Measurements from ENCODE around the gene SDF2.
A peak's percentile ranks its signal among the peaks of the same experiment; 100 is the strongest.

Gene SDF2, protein sequence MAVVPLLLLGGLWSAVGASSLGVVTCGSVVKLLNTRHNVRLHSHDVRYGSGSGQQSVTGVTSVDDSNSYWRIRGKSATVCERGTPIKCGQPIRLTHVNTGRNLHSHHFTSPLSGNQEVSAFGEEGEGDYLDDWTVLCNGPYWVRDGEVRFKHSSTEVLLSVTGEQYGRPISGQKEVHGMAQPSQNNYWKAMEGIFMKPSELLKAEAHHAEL

GRCh38 chr17:28661635-28662526 lies at the start of gene SDF2, which contains the start of gene SUPT6H:
SDF2 (minus strand) TSS chr17:28661906; CDS start chr17:28661876, 30 bp downstream.
SUPT6H (plus strand) TSS chr17:28662205; CDS start chr17:28673402, 11,197 bp downstream.
- DNase-seq (ENCODE audit: extremely low read depth, low read depth) = peak; percentile 45
- TF ChIP-seq, protein P1, sequence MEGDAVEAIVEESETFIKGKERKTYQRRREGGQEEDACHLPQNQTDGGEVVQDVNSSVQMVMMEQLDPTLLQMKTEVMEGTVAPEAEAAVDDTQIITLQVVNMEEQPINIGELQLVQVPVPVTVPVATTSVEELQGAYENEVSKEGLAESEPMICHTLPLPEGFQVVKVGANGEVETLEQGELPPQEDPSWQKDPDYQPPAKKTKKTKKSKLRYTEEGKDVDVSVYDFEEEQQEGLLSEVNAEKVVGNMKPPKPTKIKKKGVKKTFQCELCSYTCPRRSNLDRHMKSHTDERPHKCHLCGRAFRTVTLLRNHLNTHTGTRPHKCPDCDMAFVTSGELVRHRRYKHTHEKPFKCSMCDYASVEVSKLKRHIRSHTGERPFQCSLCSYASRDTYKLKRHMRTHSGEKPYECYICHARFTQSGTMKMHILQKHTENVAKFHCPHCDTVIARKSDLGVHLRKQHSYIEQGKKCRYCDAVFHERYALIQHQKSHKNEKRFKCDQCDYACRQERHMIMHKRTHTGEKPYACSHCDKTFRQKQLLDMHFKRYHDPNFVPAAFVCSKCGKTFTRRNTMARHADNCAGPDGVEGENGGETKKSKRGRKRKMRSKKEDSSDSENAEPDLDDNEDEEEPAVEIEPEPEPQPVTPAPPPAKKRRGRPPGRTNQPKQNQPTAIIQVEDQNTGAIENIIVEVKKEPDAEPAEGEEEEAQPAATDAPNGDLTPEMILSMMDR (IDR thresholded peaks at IDR 0.05; ENCODE audit: low read depth, low read length) = no peak

DNA sequence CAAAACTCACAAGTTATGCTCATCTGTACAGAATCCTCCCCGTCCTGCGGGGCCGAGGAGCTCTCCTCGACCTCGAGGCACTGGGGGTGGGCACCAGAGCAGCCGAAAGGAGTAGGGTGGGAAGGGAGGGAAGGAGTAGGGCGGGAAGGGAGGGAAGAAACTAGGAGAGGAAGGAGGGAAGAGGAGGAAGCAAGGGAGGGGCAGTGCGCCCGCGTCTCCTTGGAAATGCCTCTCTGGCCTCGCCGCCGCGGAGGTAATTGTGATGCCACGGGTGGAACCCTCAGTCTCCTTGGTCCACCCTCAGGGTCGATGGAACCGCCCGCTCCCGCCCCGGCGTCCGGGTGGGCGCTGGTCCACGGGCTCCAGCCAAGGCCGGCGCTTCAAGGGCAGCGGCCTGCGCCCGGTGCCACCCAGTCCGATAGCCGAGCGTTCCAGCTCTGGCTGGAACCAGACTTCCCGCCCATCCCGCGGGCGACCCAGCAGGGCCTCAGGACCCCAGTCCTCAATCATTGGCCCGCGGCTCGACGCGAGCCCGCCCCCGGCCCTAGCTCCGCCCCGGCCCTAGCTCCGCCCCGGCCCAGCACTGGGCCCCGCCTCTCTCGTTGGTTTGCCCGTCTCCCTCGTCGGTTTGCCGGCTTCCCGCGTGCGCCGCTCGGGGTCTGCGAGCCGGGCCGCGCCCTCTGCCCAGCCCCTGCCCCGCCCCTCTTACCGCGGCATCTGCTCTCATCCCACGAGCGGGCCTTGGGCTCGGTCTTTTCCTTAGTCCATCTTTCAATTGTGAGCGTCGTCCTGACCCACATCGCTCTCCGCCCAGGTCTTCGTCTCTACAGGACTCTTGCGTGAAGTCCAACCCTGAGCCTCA lies 49.4 kb upstream of the SDF2 start:
- TF ChIP-seq, protein P1 (IDR thresholded peaks at IDR 0.05; ENCODE audit: low read depth, low read length) = no peak
- DNase-seq (ENCODE audit: extremely low read depth, low read depth) = peak; percentile 75

DNA sequence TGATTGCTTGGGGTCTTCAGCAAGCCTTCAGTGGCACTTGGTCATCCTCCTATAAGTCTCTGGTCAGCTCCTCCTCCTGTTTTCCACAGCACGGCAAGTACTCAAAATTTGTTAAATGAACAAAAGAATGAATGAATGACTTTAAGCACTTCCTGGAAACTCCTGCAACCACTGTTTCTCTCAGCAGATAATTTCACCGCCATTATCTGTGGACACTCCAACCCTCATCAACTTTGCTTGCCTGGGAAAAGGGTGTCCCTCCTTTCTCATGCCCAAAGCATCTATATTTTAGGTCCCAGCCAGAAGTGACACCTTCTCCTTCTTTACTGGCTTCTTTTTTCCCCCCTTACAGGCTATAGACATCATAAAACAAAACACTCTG lies 45.6 kb upstream of the SDF2 start:
- DNase-seq (ENCODE audit: extremely low read depth, low read depth) = no peak
- TF ChIP-seq, protein P1 (IDR thresholded peaks at IDR 0.05; ENCODE audit: low read depth, low read length) = no peak

GRCh38 chr17:28706471-28707338 lies 45.0 kb upstream of the SDF2 start:
- TF ChIP-seq, protein P1 (IDR thresholded peaks at IDR 0.05; ENCODE audit: low read depth, low read length) = no peak
- no peak for DNase-seq (ENCODE audit: extremely low read depth, low read depth)

DNA sequence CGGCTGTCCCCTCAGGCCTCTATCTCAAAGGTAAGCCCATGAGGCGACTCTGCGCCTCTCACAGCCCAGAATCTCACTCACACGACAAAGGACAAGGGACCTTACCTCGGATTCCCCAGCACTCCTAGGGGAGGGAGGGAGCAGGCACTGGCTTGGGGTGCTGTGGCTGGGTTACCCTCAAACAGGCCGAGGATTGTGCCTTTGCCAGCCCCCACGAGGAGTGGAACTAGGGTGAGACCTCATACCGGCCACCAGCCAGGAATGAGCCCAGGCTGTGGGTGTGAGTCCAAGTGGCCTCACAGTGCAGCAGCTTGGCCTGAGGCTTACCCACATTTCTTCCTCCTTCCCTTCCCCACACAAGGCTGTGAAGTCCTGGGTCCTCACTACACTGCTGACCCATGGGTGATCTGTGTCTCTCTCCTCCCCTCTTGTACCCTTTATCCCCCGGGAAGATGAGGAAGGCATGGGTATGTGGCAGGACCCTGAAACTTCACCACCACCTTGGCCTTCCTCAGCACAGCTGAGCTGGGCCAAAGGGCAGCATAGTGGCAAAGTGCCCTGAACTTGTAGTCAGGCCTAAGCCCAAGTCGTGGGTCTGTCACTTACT lies 44.1 kb upstream of the SDF2 start:
- TF ChIP-seq, protein P1 (IDR thresholded peaks at IDR 0.05; ENCODE audit: low read depth, low read length) = no peak
- no peak for DNase-seq (ENCODE audit: extremely low read depth, low read depth)

GRCh38 chr17:28705074-28705659 lies 43.5 kb upstream of the SDF2 start:
- TF ChIP-seq, protein P1 (IDR thresholded peaks at IDR 0.05; ENCODE audit: low read depth, low read length) = no peak
- no peak for DNase-seq (ENCODE audit: extremely low read depth, low read depth)

All from AG09319 (cell line).